GM19328 (cell line): ENCODE data around the gene NNAT.

ENCODE experiments used
- ATAC-seq: cut with Tn5 transposase; IDR thresholded peaks from one replicate; pipeline ENCODE4 v1.9.1; 2021; ENCODE audit warnings: mild to moderate bottlenecking, moderate library complexity; ENCODE audit not compliant: unreplicated experiment

NNAT gene

DNA sequence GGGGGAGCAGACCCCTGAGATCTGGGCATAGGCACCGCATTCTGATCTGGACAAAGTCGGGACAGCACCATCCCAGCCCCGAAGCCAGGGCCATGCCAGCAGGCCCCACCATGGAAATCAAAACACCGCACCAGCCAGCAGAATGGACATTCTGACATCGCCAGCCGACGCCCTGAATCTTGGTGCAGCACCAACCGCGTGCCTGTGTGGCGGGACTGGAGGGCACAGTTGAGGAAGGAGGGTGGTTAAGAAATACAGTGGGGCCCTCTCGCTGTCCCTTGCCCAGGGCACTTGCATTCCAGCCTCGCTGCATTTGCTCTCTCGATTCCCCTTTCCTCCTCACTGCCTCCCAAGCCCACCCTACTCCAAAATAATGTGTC, 2.0 kb downstream of the NNAT start:
- no peak for ATAC-seq

DNA sequence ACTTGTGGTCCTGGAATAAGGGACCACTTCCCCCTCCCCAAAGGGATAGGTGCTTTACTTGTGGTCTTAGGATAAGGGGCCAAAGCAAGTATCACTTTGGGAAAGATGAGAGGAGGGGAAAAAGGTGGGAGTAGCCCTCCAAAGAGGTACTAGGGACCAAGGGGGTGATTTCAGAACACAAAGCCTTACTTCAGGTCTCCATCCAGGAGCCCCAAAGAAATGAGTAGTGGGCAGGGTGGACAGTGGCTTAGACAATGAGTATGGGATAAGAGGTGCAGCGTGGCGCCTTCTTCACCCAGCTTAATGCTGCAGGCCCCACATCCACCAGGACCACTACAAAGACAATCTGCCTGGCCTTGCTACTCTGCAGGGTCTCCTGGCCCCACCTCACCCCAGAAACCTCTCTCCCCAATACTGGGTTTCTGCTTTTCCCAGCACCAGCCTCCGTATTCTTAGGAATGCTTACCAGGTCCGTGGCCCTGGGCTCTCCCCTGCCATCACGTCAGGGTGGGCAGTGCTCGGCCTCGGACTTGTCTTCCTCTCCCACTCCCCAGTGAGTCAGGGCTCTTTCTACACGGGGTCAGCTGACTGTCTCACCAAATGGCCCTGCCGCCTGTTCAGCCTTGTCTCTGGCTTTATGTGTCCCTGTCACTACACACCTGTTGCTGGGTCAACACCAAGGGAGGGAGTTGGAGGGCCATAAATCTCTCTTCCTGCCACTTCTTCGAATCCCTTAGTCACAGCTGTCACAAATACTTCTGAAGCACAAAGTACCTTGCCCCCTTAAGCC, 3.1 kb downstream of the NNAT start:
- no peak for ATAC-seq

DNA sequence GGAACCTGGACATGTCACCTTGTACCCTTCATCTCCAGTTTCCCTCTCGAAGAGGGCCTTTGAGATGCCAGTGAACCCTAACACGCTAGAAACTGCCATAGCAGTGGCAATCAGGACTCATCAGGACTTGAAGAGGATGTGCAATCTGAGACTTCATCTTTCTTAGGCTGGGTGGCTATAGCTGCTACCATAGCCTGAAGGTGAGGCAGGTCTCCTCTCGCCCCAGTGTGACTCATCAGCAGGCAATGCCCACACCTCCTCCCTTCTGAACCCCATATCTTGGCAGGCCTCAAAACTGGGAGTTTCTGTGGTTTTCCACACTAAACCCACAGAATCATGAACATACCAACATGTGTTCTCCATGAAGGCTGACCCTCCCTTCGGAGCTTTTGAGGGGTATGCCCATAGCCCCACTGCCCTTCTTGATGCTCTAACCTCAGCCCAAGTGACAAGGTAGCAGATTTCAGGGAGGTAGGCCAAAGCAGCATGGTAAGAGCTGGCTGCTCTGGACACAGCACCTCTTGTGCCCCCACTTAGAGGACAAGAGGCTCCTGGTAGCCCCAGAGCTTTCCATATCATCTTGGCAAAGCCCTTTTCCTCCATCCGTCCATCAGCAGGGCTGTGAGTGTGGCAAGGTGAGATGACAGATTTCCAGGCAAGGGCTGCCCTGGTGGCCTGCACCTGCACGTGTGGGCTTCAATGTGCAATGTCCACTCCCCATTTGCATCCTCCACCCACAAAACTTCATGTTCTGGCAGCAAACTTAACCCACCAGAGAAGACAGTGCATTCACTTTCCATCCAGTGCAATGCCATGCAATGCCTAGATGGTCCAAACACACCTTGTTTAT, 4.0 kb downstream of the NNAT start:
- ATAC-seq: no peak

DNA sequence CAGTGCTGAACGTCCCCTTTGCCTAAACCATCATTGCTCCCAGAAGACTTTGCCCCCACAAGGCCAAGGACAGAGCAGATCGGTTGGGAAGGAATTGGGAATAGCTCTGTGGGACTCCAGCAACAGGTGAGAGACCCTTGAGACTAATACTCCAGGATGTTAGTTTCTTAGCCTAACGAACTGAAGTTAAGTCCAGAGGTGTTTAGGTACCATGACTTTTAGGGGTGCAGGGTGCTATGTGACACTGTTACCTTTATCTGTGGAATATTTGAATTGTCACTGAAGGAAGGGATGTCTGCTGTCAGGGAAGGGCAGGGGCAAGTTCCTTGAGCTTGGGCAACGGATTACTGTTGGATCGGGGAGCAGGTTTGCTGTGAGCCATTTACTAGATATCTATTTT, 4.8 kb downstream of the NNAT start:
- ATAC-seq: no peak

DNA sequence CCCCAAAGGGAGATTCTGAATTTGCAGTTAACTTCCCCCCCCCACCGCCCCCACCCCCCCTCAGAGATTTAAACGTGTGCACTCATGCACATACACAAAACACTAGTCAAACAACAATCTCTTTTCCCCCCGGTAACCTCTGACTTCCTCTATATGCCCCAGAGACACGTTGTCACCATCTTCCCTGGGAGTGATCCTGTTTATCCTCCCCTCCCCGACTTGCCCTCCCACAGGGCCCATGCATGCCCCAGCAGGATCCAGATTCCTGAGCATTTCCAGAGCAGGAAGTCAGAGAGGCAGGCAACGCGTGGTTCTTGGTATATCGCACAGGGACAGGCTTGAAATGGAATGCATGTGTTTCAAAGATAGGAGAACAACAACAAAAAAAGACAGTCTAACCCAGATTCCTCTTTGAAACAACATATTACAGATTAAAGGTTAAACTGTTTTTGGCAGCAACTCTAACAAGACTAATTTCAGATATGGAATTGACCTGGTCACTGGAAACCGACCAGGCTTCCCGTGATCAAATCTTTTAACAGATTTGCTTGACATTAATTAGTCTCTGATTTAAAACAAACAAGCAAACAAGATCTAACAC, 5.3 kb downstream of the NNAT start:
- no peak for ATAC-seq

DNA sequence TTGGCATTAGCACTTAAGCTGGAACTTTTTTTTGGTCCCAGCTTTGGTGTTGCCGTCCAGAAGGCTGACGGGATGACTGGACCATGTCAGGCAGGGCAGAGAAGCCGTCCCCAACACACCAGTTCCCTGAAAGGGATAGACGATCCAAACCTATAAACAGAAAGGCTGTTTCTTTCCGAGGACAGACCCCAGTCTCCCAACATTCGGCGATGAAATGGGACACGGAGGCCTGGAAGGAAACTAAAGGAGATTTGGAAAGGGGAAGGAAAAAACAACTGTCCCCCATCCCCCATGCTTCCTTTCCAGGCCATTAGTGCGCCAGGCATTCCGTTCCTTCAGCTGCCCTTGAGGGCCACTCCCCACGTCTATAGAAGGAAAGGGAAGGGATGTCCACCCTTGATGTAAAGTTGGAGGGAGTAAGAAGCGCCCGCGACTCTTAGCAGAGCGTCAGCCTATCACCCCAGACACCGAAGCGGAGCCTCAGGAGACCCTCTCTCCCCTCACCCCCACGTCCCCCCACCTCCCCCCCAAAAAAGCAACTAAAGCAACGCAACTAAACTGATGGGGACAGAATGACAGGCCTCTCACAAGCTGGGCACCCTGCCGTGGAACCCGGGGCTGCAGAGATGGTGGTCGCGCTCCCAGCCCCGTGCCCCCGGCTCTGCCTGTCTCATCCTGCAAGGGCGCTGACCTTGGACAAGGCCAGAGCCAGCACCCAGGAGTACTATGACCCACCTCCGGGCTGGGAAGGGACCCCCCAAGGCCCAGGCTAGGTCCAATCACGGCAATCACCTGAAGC, 6.0 kb downstream of the NNAT start:
- no peak for ATAC-seq

DNA sequence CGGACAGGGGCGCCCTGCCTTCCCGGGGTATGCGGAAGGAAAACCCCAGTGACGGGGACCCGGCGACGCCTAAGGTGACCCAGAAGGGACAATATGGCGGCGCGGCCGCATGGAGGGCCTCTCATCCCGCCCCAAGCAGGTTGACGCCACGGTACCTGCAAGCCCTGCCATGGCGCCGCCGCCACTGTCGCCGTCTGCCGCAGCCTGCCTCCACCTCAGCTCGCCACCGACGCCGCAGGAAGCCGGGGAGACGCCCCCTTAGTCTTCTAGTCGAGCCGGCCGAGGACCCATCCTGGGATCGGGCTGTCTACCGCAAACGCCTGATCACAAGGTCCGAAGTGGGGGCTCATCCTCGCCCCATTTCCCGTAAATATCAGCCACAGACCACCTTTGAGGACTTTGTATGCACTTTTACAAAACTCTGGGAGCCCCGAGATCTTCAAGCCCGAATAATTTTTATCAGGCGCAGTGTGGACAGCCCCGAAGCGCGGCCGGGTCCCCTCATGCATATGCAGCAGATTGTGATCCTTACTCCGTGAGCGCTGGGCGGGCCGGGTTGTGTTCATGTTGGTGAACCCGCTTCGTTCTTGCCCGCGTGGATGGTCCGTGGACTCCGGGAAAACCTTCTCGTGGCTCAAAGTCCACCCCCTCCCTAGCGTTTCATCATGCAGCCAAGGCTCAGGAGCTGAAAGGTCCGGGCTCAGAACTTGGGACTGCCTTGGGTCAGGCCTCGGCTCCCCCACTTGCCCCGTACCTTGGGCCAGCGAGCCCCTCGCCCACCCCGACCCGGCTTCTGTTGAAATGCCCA, 6.8 kb downstream of the NNAT start, which contains the start of gene BLCAP:
Gene BLCAP (minus strand): TSS at position 239 of the 808 bp plus-strand sequence. CDS start 8,702 bp downstream, outside the sequence.
- peak; percentile 66 for ATAC-seq

DNA sequence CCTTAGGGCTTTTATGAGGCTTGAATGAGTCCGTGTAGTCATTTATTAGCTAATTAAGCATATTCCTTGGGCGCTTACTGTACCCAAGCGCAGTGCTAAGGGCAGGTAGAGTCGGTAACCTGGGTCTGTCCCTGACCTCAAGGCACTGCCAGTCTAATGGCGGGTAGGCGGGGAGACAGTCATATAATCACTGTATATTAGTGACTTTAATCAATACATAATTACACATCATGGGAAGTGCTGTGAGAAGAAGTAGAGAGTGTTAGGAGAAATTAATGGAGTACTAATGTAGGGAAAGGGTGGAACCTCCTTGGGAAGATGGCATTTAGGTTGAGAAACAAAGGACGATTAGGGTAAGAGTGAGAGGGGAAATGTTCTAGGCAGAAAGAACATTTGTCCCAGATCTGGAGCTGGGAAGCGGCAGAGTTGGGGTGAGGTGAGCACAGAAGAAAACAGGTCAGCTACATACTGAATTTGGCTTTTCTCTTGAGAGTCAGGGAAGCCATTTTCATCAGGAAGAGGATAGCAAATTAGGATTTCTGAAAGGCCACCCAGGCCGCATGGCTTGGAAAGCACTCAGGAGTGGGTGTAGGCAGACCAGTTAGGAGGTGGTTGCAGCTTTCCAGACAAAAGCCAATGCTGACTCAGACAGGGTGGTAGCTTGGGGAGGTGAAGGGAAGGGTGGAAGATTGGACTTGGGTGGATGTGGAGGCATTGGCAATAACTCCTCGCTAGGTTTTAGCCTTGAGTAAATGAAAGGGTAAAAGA, 7.6 kb downstream of the NNAT start:
- ATAC-seq: no peak

DNA sequence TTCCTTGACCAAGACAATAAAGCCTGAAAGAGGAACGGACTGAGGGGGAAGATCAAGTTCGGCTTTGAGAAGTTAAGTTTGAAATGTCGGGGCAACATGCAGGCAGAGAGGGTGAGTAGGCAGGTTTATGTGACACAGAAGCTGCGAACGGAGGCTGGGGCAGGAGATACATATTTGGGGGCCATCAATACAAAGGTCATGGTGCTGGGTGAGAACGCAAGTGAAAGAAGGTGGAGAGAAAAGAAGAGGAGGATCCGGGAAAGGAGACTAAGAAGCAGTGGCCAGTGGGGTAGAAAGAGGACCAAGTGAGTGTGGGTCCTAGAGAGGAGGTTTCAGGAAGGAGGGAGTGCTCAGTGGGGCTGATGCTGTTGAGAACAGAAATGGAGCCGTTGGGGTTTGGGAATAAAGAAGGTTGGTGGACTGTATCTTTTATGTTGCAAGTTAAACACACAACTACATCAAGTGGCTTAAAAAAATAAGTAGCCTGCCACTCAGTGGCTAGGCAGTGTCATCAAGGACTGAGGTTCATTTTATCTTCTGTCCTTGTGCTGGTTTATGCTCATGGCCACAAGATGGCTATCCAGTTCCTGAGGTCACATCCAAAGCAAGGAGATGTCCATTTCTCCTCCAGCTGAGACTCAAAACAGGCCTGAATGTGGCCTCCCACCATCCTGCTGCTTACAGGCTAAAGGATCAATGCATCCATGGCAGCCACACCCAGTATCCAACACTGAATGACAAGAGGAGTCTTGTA, 8.3 kb downstream of the NNAT start:
- ATAC-seq: no peak

DNA sequence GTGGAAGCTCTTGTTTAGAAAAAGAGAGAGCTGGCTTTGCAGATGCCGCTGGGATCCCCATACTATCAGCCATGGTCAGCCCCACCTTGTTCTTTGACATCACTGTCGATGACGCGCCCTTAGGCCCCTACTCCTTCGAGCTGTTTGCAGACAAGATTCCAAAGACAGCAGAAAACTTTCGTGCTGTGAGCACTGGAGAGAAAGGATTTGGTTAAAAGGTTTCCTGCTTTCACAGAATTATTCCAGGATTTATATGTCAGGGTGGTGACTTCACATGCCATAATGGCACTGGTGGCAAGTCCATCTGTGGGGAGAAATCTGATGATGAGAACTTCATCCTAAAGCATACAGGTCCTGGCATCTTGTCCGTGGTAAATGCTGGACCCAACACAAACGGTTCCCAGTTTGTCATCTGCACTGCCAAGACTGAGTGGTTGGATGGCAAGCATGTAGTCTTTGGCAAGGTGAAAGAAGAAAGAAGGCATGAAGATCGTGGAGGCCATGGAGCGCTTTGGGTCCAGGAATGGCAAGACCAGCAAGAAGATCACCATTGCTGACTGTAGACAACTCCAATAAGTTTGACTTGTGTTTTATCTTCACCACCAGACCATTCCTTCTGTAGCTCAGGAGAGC, 9.0 kb downstream of the NNAT start:
- no peak for ATAC-seq

DNA sequence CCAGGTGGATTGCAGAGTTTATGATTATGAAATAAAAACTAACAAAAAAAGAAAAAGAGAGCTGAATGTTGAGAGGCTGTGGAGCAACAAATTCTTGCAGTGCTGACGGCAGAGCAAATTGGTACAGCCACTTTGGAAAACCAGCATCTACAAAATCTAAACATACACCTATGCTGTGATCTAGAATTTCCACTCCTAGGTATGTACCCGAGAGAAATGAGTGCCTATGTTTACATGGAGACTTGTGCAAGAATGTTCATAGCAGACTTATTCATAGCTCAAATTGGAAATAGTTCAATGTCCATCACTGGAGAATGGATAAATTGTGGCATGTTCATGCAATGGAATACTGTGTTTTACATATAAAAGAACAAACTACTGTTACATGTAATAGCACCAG, 9.6 kb downstream of the NNAT start:
- ATAC-seq: no peak

DNA sequence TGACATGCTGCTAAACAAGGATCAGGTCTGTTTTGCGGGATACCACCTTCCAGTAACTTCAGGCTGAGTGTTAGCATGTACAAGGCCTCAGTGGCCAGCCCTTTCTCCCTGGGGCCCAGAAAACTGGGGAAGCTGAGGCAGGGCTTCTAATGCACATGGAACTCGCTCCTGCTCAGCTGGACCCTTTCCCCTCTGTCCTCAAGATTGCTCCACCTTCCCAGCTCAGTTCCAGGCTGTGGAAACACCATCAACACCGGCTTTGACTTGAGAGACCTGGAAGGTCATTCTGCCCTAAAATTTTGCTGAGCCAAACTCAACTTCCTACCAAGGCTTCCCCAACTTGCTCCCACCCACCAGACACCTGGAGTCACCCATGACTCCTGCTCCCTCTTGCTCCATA, 10.8 kb downstream of the NNAT start:
- no peak for ATAC-seq

DNA sequence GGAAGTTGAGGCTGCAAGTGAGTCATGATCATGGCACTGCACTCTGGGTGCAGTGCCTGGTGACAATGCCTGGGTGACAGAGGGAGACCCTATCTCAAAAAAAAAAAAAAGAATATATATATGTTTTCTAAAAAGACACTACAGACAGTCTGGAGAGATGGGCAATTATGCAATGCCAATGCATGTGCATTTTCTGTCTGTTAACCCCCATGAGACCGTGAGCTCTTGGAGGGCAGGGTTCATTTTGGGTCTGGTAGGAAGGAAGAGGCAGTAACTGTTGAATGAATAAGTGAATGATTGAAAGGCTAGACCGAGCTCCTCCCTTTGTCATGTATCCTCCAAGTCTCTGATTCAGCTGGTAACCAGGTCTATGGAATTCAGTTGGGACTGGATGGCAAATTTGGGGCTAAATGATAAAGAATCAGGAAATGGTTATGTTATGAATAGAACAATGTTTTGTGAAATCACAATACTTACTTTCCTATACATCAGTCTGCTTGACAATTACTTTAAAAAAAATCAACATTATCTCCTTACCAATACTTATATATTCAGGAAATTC, 12.2 kb downstream of the NNAT start:
- no peak for ATAC-seq

DNA sequence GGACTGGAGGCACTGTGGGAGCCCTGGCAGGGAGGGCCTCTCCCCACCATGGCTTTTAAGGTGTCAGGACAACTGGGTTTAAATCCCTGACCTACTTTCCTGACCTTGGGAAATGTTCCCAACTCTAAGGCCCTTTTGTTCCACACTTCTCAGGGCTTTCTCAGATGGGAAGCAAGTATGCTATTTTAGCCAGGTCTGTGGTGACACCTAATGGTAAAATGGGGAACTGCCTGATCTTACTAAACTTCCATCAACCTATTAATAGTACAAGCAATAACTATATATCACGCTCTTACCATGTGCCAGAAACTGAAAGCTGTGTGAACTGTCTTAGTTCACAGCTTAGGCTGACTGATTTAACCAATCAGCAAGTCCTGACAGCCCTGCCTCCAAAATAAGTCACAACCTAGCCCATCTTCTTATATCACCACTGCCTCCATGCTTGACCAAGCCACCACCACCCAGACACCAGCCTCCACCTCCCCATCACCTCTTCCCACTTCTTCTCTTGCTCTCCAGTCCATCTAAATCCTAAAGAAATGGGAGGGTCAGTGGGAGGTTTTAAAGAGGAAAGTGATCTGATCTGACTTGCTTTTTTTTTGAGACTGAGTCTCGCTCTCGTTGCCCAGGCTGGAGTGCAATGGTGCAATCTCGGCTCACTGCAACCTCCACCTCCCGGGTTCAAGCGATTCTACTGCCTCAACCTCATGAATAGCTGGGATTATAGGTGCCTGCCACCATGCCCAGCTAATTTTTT, 13.5 kb downstream of the NNAT start:
- ATAC-seq: peak; percentile 64

DNA sequence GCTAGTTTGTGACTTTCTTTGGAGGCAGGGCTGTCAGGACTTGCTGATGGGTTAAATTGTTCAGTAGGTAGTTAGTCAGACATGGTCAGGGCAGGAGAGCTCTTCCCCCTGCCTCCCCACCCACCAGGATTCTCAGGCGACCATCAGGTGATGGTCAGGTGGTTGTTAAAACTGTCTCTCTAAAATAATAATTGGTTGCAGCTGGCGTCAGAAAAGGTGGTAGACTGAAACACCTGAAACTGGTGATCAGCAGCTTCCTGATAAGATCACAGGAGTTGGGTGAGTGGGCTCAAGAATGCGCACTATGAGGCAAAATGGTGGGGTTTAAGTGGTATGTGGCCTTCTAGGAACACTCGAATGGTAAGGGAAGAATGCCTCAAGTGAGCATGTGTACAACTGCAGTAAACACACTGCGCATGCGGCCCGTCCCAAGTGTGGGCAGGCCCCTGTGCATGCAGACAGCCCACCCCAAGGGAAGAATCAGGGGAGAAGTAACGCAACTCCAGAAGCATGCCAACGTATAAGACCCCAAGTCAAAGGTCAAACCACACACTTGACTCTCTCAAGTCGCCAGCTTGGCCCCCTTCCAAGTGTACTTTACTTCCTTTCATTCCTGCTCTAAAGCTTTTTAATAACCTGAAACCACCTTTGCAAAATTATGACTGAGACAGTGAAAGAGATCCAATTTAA, 14.5 kb downstream of the NNAT start:
- ATAC-seq: no peak

DNA sequence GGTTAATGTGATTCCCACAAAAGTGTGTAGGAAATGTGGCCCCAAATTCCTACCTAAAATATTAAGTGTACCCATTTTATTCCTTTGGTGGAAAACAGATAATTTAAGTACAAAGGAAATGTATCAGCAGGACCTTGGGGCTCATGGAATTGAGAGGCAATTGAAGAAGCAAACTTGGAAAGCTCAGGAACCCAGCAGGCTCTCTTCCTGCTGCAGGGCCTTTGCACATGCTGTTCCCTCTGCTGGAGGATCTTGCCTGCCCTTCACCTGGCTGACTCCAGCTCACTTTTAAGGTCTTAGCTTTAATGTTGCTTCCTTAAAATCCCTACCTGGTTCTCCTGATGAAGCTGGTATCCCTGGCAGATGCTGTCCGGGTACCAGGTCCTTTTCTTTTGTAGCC, 16.5 kb downstream of the NNAT start:
- ATAC-seq: no peak

DNA sequence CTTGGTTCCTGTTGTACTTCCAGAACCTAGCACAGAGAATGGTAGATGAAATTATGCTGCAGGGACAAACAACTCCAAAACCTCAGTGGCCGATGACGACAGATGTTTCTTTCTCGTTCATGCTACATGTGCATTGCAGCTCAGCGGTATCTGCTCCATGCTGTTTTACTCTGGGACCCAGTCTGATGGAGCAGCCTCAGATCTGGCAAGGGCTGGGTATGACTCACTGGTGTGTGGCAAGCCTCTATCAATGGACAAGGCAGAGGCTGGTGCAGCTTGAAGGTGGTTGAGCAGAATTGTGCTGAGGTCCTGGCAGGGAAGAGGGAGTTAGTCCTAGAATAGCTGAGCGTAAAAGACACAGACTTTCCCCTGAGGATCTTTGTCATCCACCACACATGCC, 17.0 kb downstream of the NNAT start:
- no peak for ATAC-seq
